Fibroblast of villous mesenchyme (primary cell): ENCODE results near the gene FANCC. TPM values are rescaled to one million over a fixed set of nuclear protein-coding genes. Genes with fewer than 3 reads are reported as not detected.

ENCODE experiments used
- DNase-seq: peaks from one replicate; pipeline ENCODE4 v3.0.0-alpha.2; 2010; ENCODE audit warnings: low read depth
- H3K4me3 ChIP-seq: 2 replicates; pipeline ENCODE4 v1.5.1; 2011; ENCODE audit warnings: low read depth, mild to moderate bottlenecking, low read length
- CTCF ChIP-seq: IDR thresholded peaks from 2 replicates; pipeline ENCODE4 v1.5.1; 2012; ENCODE audit warnings: low read depth, mild to moderate bottlenecking, low read length; ENCODE audit not compliant: insufficient read depth
- total RNA-seq: library from RNA; depleted of rRNA; stranded (reverse); fragments of >200 nt; gene quantifications from 2 replicates; pipeline ENCODE4 v1.2.3, GENCODE V29; 2012

The FANCC gene
- total RNA-seq, 1 donor, result 7.8 TPM

GRCh38 chr9:95118596-95118995, 198.9 kb downstream of the FANCC start:
- no peak overlapping the region for H3K4me3 ChIP-seq
- no peak for DNase-seq
- TF ChIP-seq CTCF, result no peak

- no peak for TF ChIP-seq CTCF
- no peak overlapping the region for H3K4me3 ChIP-seq
- no peak for DNase-seq
These were observed 200.7 kb downstream of the FANCC start for GRCh38 chr9:95116808-95117204.

GRCh38 chr9:95116002-95116807, 201.3 kb downstream of the FANCC start:
- H3K4me3 ChIP-seq, result no peak overlapping the region
- DNase-seq, result no peak
- peak; percentile 51 for TF ChIP-seq CTCF

GRCh38 chr9:95115104-95115503, 202.4 kb downstream of the FANCC start:
- no peak for TF ChIP-seq CTCF
- H3K4me3 ChIP-seq, result no peak overlapping the region
- DNase-seq, result no peak

- H3K4me3 ChIP-seq, result no peak overlapping the region
- no peak for DNase-seq
- no peak for TF ChIP-seq CTCF
These were observed 204.9 kb downstream of the FANCC start for GRCh38 chr9:95112436-95113280.

- H3K4me3 ChIP-seq, result no peak overlapping the region
- no peak for DNase-seq
- no peak for TF ChIP-seq CTCF
These were observed 205.8 kb downstream of the FANCC start for GRCh38 chr9:95111716-95112115.
